HUES6 (cell line): ENCODE results near the gene NRXN2.

ENCODE experiments used
- H3K27ac ChIP-seq: 2 replicates; pipeline ENCODE4 v1.7.0; 2013; ENCODE audit warnings: low read depth, mild to moderate bottlenecking, low read length, inconsistent platforms
- H3K27me3 ChIP-seq: 2 replicates; pipeline ENCODE4 v1.6.1; 2013; ENCODE audit warnings: low read length; ENCODE audit not compliant: control insufficient read depth, insufficient read depth
- H3K36me3 ChIP-seq: 2 replicates; pipeline ENCODE4 v1.6.1; 2013; ENCODE audit warnings: low read length; ENCODE audit not compliant: control insufficient read depth, insufficient read depth
- H3K4me1 ChIP-seq: 2 replicates; pipeline ENCODE4 v1.6.1; 2013; ENCODE audit warnings: low read length; ENCODE audit not compliant: control insufficient read depth, insufficient read depth
- H3K4me3 ChIP-seq: 2 replicates; pipeline ENCODE4 v1.5.1; 2013; ENCODE audit warnings: low read depth, low read length
- H3K9ac ChIP-seq: one replicate; pipeline ENCODE4 v1.6.1; 2013; ENCODE audit warnings: mild to moderate bottlenecking, low read length
- H3K9me3 ChIP-seq: 2 replicates; pipeline ENCODE4 v1.6.1; 2013; ENCODE audit warnings: low read depth, low read length; ENCODE audit not compliant: control insufficient read depth, insufficient read depth

Gene NRXN2

DNA sequence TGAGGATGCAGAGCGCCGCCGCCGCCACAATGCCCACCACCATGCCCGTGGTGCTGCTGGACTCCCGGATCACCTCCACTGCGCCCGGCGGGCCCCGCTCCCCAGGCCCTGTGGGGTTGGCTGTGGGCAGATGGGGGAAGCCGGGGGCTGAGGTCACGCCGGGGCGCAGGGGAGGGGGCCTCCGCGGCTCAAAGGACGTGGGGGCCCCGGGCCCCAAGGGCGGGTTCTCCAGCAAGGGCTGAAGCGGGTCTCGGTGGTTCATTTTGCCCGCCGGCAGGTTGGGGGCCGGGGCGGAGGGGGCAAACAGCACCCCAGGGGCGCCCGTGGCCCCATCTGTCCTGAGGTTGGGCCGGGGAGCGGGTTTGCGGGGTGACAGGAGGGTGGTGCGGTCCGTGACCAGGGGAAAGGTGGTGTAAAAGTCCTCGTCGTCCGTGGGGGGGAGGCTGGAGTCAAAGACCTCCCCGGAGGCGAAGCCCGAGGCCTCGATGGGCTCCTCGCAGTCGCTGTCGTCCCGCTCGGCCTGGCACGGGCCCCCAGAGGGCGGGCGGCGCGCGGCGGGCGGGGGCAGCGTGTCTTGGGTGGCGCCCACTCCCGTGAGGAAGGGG lies 115.5 kb downstream of the NRXN2 start:
- Histone ChIP-seq H3K4me3 (no peak overlapping the region), H3K27ac (no peak overlapping the region), H3K4me1 (peaks cover 7% of the 10 kb centered on the region; the same call in 1 of the 2 replicates), H3K9ac (no peak overlapping the region), H3K27me3 (no peaks in the 10 kb centered on the region), H3K36me3 (no peaks in the 10 kb centered on the region), H3K9me3 (no peaks in the 10 kb centered on the region)

DNA sequence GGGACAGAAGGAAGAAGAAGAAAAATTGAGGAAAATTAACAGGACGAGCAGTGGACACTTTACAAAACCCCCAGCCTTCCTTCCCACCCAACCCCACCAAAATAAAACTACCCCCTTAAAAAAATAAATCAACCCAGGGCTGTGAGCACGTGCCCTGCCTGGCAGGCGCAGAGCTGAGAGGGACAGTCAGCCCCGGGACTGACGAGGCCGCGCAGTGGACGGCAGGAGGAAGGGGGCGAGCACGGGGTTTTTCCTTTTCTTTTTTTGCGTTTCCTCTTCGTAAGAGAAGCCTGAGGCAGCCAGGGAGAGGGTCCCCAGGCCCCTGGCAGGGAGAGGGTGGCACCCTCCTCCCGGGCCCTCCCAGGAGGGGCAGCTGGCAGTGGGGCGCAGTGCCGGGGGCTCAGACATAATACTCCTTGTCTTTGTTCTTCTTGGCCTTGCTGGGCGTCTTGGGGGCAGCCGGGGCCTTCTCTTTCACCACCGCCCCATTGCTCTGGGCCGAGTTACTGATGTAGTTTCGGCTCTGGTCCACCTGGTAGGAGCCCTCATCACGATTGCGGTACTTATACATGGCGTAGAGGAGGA lies 116.1 kb downstream of the NRXN2 start:
- Histone ChIP-seq H3K36me3 (no peaks in the 10 kb centered on the region), H3K4me1 (peaks cover 7% of the 10 kb centered on the region; the same call in 1 of the 2 replicates), H3K27me3 (no peaks in the 10 kb centered on the region), H3K27ac (no peak overlapping the region), H3K9ac (no peak overlapping the region), H3K4me3 (no peak overlapping the region), H3K9me3 (no peaks in the 10 kb centered on the region)

DNA sequence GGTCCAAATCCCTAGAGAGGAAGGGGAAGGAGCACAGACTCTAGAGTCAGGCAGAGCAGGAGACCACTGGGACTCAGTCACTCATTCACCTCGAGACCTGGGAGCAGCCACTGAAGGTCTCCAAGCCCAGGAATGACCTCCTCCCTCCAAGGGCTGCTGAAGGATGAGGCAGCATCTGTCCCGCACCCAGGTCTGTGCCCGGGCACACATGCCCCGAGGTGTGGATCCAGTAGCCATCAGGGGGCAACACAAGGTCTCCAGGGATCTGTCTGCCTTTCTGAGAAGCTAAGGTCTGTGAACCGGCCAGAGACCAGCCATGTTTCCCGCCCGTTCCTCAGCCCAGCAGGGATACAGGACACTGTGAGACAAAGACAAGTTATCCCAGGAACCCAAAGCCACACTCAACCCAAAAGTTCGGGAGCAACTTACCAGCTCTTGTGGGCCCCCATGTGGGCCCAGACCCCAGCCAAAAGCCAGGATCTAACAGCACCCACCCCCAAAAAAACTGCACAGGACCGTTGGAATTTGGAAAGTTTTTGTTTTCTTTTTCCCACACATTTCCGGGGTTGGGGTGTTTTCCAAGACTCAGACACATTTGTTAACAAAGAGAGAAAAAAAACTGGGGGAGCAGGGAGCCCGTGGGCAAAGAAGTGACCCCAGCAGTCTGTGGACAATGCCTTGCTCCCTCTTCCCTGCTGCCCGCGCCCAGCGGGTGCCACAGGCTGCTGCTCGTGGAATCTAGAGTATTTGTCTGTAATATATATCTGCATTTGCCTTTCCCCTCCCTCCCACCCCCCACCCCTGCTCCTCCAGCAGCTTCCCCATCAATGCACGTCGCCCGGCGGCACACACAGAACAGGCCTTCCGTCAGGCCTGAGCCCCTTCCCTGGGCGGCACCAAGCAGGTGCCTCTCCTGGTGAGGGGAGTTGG lies 117.1 kb downstream of the NRXN2 start:
- Histone ChIP-seq H3K4me3 (no peak overlapping the region), H3K36me3 (no peaks in the 10 kb centered on the region), H3K27ac (no peak overlapping the region), H3K4me1 (peaks cover 7% of the 10 kb centered on the region; the same call in 1 of the 2 replicates), H3K27me3 (no peaks in the 10 kb centered on the region), H3K9me3 (no peaks in the 10 kb centered on the region), H3K9ac (no peak overlapping the region)

DNA sequence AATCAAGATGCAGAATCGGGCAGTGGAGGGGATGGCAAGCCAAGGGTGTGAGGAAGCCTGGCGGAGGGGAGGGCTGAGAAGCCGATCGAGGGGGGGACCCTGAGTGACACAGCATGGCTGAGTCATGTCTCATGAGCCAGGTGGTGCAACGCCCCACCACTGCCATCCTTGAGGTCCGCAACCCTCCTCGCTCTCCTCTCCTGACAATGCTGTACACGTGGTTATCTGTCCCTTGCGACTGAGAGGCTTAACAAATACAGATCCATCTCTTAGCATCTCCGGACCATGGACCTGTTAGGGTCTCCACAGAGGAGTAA lies 117.8 kb downstream of the NRXN2 start:
- H3K27ac ChIP-seq: no peak overlapping the region
- H3K9me3 ChIP-seq: no peaks in the 10 kb centered on the region
- H3K4me1 ChIP-seq: peaks cover 7% of the 10 kb centered on the region; the same call in 1 of the 2 replicates
- no peak overlapping the region for H3K4me3 ChIP-seq
- no peaks in the 10 kb centered on the region for H3K27me3 ChIP-seq
- H3K9ac ChIP-seq: no peak overlapping the region
- H3K36me3 ChIP-seq: no peaks in the 10 kb centered on the region

DNA sequence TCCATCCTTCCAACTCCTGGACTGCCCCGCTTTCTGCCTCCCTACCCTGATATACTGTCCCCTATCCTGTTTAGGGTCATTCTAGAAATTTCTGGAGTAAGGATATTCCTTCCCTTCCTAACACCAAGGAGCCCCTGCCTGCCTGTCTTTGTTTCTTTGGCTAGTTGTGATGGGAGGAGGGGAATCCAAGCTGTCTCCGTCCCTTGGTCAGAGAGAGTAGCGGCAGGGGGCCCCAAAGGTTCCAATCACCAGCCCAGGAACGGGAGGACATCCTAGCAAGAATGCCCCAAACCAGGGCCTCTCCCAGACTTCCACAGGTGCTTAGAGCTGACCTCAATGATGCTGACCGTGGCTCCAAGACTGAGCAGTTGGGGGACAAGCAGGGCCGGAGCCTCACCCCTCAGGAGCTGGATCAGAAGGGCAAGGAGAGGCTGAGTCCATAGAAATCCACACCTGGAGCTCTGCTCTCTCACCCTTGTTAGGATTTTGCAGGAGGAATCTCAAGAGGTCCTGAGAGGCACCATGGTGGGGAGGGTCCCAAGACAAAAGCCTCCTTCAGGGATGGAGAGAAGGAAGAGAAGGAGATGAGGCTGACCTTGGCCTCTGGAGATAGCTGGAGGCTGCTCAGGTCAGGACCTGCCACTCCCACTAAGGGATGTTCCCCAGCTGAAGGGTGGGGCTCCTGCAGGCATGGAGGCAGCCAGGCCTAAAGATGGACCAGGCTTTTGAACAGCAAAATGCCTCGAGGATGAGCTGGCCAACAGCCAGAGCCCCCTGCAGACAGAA lies 118.3 kb downstream of the NRXN2 start:
- Histone ChIP-seq H3K36me3 (no peaks in the 10 kb centered on the region), H3K9me3 (no peaks in the 10 kb centered on the region), H3K27ac (no peak overlapping the region), H3K9ac (no peak overlapping the region), H3K4me3 (no peak overlapping the region), H3K27me3 (no peaks in the 10 kb centered on the region), H3K4me1 (peaks cover 7% of the 10 kb centered on the region; the same call in 1 of the 2 replicates)

DNA sequence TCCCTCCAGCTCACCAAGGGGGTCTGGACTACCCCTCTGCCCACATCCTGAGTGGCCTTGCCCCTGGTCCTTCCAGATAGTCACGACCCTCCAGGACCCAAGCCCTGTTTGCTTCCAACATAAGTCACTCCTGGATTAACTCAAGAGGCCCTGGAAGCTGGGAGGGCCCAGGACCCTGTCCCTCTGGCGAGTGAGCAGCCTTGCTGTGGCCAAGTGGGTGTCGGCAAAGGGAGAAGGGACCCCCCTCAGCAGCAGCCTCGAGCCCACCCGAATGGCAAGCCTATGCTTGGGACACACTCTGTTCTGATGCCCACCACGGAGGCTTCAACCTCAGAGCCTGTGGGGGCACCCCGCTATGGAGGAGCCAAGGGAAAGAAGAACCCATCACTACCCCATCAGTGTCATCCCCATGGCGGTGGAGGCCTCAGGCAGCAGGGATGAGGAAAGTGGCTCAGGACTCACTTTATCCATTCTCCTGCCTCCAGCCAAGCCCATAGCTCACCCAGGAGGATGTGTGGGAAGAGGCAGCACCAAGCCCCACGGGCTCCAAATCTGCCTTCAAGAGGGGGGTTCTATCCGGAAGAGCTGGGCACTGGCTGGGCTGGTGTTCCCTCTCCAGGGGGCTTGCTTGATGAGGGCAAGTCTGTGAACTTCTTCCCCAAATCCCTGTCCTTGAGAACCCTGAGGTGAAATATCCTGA lies 119.4 kb downstream of the NRXN2 start:
- H3K27me3 ChIP-seq: no peaks in the 10 kb centered on the region
- H3K27ac ChIP-seq: no peak overlapping the region
- H3K9me3 ChIP-seq: no peaks in the 10 kb centered on the region
- no peak overlapping the region for H3K4me3 ChIP-seq
- H3K9ac ChIP-seq: no peak overlapping the region
- H3K4me1 ChIP-seq: peaks cover 4% of the 10 kb centered on the region; the same call in 1 of the 2 replicates
- H3K36me3 ChIP-seq: no peaks in the 10 kb centered on the region

DNA sequence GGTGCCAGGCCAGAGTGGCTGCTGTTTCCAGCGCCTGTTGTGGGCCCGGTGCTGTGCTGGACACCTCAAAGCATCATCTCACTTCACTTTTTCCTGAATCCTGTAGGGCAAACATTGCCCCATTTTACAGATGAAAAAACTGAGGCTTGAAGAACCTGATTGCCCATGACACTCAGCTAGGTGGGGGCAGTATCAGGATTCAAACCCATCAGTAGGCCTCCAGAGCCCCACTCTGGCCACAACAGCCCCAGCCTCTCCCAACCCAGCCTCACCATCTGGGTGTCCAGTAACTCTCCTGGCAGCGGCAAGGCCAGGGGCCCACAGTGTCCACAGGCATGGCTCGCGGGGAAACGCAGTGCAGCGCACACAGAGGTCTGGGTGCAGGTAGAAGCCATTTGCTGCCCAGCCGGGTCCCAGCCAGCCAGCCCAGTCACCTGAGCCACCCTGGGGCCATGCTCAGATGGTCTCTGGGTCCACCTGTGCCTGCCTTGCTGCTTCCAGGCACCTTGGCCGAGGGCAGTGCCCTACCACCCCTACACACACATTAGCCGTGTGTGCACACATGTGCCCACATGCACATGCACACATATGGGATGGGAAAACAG lies 120.4 kb downstream of the NRXN2 start:
- no peak overlapping the region for H3K9ac ChIP-seq
- no peaks in the 10 kb centered on the region for H3K36me3 ChIP-seq
- no peaks in the 10 kb centered on the region for H3K9me3 ChIP-seq
- no peaks in the 10 kb centered on the region for H3K27me3 ChIP-seq
- peaks cover 2% of the 10 kb centered on the region; the same call in 1 of the 2 replicates for H3K4me1 ChIP-seq
- no peak overlapping the region for H3K27ac ChIP-seq
- H3K4me3 ChIP-seq: no peak overlapping the region

DNA sequence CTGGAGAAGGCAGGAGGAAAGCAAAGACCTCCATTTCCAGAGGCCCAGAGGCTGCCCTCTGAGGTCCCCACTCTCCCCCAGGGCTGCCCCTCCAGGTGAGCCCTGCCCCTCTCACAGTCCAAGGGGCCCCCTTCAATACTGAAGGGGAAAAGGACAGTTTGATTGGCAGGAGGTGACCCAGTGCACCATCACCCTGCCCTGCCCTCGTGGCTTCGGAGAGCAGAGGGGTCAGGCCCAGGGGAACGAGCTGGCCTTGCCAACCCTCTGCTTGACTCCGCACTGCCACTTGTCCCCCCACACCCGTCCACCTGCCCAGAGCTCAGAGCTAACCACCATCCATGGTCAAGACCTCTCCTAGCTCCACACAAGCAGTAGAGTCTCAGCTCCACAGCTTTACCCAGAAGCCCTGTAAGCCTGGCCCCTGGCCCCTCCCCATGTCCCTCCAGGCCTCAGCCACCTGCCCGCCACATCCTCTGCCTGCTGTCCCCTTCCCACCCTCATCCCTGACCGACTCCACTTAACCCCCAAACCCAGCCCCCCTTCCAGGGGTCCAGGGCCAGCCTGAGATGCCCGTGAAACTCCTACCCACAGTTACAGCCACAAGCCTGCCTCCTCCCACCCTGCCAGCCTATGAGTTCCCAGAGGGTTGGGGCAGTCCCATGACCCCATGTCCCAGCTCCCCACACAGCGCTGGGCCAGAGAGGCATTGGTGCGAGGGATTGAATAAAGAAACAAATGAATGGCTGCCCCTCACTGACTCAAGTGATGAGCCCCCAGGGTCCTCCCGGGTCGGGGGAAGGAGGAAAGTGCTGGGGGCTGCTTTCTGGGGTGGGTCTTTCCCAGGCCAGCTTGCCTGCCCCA lies 121.2 kb downstream of the NRXN2 start:
- H3K27ac ChIP-seq: no peak overlapping the region
- no peak overlapping the region for H3K9ac ChIP-seq
- no peaks in the 10 kb centered on the region for H3K36me3 ChIP-seq
- H3K4me1 ChIP-seq: peaks cover 2% of the 10 kb centered on the region; the same call in 1 of the 2 replicates
- H3K27me3 ChIP-seq: no peaks in the 10 kb centered on the region
- no peaks in the 10 kb centered on the region for H3K9me3 ChIP-seq
- no peak overlapping the region for H3K4me3 ChIP-seq

DNA sequence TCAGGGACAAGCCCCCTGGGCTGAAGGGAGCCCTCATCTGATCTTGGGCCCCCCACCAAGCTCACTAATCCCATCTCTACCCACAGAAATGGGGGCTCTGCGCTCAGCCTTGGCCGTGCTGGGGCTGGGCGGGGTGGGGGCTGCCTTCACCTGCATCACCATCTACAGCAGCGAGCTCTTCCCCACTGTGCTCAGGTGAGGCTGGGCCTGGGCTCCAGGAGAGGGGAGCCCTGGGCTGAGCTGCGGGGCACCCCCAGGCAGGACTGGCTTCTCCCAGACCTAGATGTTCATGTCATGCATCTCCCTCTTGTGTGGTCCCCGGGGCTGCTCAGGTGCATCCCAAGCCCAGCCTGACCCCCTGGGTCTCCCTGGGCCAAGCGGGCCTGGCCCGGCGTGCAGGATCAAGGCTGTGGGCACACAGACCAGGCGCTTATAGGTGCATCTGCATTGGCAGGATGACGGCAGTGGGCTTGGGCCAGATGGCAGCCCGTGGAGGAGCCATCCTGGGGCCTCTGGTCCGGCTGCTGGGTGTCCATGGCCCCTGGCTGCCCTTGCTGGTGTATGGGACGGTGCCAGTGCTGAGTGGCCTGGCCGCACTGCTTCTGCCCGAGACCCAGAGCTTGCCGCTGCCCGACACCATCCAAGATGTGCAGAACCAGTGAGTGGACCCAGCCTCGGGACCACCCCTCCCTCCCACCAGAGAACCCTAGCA lies 122.6 kb downstream of the NRXN2 start:
- Histone ChIP-seq H3K4me3 (no peak overlapping the region), H3K36me3 (no peaks in the 10 kb centered on the region), H3K9ac (no peak overlapping the region), H3K27ac (no peak overlapping the region), H3K4me1 (peaks cover 2% of the 10 kb centered on the region; the same call in 1 of the 2 replicates), H3K9me3 (peaks cover 10% of the 10 kb centered on the region; the same call in 1 of the 2 replicates), H3K27me3 (no peaks in the 10 kb centered on the region)
